HG03378 (cell line): ENCODE measurements around the gene MAG.

Experiments used
- ATAC-seq: cut with Tn5 transposase; IDR thresholded peaks from one replicate; pipeline ENCODE4 v1.9.1; 2021; ENCODE audit warnings: mild to moderate bottlenecking, moderate library complexity; ENCODE audit not compliant: unreplicated experiment

MAG gene

GRCh38 chr19:35340431-35340830 lies 48.5 kb downstream of the MAG start:
- no peak for ATAC-seq

DNA sequence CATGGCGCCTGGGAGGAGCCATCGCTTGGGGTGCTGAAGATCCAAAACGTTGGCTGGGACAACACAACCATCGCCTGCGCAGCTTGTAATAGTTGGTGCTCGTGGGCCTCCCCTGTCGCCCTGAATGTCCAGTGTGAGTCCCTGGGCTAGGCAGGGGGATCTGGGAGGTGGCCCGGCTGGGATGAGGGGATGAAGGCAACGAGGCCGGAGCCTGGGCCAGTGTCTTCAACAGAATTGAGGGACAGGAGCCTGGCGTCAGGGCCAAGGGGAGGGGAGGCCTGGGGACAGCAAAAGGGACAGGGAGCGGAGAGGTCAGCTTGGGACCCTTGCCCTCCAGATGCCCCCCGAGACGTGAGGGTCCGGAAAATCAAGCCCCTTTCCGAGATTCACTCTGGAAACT lies 49.0 kb downstream of the MAG start:
- ATAC-seq: no peak

- ATAC-seq: no peak
Measured at GRCh38 chr19:35341565-35342225, 49.7 kb downstream of the MAG start.

GRCh38 chr19:35342430-35342829 lies 50.5 kb downstream of the MAG start:
- no peak for ATAC-seq

DNA sequence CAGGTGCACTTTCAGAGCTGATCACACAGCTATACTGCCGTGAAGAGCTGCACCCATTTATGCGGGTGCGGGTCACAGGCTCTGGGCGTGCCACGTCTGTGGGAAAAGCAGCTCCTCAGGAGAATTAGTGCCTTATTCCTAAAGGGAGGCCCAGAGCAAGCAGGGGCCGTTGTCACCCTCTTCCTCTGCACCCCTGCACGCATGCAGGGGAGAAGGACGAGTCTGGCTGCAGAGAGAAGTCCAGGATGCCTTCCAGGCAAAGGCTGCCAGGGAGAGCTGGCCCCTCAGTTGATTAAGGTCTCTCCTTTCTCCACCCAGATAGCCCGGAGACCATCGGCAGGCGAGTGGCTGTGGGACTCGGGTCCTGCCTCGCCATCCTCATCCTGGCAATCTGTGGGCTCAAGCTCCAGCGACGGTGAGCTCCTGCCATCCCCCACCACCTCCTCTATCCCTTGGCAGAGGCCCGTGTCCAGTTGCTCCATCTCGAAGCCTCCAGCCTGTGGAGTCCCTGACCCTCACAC lies 52.6 kb downstream of the MAG start:
- ATAC-seq: no peak

DNA sequence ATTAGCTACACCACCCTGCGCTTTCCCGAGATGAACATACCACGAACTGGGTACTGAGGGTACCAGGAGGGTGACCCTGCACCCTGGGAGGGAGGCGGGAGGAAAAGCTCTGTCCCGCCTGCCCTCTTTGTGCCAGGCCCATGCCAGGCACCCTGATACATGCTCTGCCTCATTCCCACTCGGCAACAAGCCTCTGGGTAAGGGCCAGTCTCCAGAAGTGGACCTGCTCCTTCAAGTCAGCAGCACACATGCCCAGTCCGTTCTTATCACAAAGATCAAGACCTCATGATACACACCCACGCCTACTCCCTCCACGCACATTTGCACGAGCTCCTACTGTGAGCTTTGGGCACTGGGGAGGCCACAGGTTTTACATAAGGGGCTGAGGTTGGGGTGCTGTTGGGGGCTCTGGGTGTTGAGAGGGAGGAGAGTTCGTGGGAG lies 53.7 kb downstream of the MAG start:
- ATAC-seq: no peak

- no peak for ATAC-seq
Measured at GRCh38 chr19:35346193-35347052, 54.5 kb downstream of the MAG start.

- peak; percentile 48 for ATAC-seq
Measured at GRCh38 chr19:35347171-35347929, 55.4 kb downstream of the MAG start, which contains the start of gene FFAR1. Gene FFAR1, plus strand, starts transcription at chr19:35347902. Its CDS starts 3,650 bp downstream, at chr19:35351552.

DNA sequence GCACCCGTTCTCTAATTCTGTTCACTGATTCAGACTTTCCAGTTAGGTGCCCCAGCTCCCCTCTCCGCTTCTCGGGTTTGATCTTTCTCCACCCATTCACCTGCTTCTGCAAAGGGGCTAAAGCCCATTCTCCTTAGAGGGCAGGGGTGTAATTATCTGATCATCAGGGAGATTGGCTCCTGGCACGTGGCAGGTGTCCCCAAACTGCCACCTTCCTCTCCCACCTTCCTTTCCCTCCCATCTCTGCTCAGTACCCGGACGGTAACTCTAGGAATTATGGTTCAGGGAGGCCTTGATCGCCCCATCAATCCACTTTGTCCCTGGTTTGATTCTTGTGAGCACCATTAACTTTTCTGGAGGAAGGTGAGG lies 56.0 kb downstream of the MAG start:
- no peak for ATAC-seq

- ATAC-seq: no peak
Measured at GRCh38 chr19:35348911-35349611, 57.1 kb downstream of the MAG start.

- ATAC-seq: no peak
Measured at GRCh38 chr19:35349614-35350521, 57.9 kb downstream of the MAG start.

DNA sequence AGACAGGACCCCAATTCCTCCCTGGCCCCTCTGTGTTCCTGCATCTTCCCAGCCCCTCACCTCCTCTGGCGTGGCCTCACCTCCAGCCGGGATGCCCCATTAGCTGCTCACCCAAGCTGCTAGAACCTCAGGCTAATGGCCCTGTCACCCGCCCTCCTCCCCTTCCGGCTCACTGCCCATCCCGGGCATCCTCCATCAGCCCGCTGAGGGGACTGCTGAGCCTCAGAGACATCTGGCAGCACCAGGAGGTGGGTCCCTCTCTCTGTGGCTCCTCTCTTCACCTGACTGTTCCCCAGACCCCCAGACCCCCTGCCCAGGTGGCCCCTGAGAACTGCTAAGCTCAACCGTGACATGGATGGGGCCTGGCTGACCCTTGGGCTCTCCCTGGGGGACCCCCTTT lies 58.6 kb downstream of the MAG start:
- no peak for ATAC-seq

DNA sequence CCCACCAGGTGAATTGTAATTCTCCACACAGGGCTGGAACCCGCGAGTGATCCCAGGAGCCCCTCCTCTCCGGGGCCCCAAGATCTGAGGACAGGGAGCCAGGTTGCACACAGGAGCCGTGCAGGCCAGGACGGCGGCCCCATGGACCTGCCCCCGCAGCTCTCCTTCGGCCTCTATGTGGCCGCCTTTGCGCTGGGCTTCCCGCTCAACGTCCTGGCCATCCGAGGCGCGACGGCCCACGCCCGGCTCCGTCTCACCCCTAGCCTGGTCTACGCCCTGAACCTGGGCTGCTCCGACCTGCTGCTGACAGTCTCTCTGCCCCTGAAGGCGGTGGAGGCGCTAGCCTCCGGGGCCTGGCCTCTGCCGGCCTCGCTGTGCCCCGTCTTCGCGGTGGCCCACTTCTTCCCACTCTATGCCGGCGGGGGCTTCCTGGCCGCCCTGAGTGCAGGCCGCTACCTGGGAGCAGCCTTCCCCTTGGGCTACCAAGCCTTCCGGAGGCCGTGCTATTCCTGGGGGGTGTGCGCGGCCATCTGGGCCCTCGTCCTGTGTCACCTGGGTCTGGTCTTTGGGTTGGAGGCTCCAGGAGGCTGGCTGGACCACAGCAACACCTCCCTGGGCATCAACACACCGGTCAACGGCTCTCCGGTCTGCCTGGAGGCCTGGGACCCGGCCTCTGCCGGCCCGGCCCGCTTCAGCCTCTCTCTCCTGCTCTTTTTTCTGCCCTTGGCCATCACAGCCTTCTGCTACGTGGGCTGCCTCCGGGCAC lies 59.6 kb downstream of the MAG start:
- no peak for ATAC-seq

GRCh38 chr19:35352177-35352447 lies 60.2 kb downstream of the MAG start:
- ATAC-seq: no peak

DNA sequence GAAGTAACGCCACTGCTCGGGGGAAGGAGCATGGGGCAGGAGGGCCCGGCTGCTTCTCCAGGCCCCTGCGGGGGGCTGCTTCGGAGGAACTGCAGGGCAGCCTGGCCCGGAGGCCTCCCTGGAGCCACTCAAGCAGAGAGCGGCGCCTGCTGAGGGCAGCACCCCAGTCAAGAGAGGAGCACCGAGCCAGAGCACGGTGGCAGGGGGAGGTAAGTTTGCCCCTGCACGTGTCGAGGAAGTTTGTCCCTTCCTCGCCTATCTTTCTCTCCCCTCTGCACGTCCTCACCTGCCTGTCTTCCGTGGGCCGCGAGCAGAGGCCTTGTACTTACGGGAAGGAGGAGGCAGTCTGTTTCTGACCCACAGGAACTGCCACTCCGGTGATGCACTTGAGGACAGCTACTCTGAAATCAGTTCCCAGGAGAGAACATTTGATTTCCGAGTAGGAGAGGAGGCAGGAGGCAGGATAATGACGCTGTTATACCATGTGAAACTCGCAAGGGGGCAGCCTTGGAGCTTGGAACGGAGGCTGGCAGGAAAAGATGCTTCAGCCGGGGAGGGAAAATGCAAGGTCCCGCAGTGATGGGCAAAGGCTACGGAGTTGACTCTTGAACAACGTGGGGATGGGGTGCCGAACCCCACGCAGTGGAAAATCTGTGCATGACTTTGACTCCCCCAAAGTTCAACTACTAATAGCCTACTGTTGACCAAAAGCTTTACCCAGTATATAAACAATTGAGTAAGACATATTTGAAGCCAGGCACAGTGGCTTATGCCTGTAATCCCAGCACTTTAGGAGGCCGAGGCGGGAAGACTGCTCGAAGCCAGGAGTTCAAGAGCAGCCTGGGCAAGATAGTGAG lies 60.7 kb downstream of the MAG start:
- peak; percentile 41 for ATAC-seq

- no peak for ATAC-seq
Measured at GRCh38 chr19:35353635-35354034, 61.7 kb downstream of the MAG start.

DNA sequence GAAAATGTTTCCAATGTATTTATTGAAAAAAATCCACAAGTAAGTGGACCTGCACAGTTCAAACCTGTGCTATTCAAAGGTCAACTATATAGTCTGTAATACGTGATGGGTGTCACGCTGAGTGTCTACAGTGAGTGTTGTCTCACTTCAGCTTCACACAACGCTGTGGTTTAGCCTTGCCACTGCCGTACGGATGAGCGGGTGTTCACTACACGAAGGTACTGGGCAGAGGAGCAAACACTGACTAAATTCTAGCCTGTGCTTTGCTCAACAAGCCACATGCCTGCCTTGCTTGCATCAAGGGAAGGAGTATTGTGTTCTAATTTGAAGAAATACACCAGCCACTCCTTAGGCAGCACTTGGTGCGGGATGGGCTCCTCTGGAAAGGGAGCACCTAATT lies 62.9 kb downstream of the MAG start:
- no peak for ATAC-seq

GRCh38 chr19:35355791-35356460 lies 64.0 kb downstream of the MAG start:
- no peak for ATAC-seq
